Activated CD4-positive, alpha-beta T cell treated with anti-CD3 and anti-CD28 coated beads, Interleukin-2, amount 50 U/mL, for 1 hour (primary cell): ENCODE measurements around the gene HIP1.
"Not testable (repeated sequence)": the region's sequence is repeated elsewhere in the genome, so short reads cannot be mapped to it uniquely, and the experiment has no call there.

Experiments
- DNase-seq: peaks from one replicate; pipeline ENCODE4 v3.0.0-alpha.2; 2020

HIP1 gene

DNA sequence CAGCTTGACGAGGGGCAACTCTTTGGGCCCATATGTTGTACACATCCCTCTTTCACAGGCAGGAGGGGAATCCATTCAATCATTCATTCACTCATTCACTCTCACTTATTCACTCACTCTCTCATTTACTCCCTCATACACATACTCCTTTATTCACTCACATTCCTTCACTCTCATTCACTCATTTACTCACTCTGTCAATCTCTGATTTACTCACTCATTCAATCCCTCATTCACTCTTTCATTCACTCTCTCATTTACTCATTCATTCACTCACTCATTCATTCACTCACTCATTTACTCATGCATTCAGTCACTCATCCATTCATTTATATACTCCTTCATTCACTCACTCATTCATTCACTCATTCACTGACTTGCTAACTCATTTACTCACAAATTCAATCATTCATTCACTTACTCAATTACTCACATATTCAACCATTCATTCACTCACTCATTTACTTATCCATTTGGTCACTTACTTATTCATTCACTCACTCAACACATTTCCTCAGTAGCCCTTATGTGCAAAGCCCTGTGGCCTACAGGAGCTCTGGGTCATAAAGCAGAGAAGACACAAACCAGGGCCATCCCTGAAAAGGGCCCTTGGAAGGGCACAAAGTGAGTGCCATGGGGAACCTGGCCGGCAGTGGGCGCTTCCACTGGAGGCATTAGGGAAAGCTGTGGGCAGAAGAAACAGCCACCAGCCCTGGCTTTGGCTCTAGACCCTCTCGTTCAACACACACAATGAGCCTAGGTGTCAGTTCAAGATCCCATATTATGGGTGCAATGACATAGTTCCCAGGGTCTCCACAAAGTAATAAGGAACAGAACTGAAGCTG is 26.0 kb downstream of the HIP1 start:
- DNase-seq = no peak

DNA sequence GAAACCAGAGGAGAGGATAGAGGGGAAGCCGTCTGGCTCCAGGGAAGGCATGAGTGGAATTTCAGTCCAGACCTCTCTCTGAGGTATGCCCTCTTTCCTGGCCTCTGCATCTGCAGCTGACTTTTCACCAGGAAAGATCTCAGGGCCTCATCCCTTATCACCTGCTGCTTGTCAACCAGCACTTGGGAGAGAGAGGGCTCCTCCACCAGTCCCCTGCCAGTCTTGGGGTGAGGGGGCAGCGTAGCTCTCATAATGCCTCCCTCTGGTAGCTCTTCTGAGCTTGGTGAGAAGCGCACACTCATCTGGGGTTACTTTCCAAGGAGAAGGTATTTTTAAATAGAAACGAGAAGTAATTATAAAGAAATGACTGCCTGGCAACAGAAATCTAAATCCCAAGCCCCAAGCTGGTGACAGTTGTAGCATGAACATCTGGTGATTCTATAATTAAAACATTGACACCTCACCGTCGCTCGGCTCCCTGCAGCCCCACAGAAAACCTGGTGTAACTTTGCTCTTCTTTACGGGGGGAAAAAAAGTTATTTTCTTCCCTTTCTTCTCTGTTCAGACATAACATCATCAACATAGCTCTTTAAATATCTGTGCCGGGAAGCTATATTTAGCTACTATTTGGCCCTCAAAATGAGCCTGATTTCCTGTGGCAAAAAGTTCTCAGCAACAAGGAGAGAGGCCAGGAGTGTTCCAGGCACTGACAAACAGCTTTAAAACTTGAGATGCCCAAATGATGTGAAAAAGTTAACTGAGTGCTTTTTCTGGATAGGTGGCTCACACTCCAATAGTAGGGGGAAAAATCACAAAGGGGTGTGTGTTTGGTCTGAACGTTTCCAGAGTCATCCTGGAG is 26.9 kb downstream of the HIP1 start:
- DNase-seq = no peak

DNA sequence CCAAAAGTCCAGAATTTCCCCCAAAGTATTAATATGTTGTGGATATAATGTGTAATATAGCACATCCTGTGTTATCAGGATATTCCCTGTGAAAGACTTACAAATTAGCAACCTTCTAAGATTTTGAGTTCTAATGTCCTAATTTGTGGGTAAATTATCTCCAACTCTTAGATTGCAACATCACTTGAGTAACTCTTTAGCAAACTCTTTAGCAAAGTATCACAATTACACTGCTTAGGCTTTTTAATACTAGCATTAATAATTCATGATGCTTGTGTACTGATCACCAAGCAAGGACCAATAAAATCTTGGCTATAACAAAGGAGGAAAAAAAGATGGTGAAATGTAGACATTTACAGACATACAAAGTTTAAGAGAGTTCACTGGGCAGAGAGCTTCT is 27.7 kb downstream of the HIP1 start:
- no peak for DNase-seq

DNA sequence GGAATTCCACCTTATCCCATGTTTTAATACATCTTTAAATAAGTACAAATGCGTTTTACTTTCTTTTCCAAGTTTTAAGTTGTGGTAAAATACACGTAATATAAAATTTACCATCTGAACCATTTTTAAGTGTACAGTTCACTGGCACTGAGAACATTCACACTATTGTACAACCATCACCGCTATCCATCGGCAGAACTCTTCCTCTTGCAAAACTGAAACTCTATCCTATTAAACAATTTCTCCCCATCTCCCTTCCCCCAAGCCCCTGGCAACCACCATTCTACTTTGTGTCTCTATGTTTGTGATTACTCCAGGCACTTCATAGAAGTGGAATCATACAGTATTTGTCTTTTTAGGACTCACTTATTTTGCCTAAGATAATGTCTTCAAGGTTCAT is 33.8 kb downstream of the HIP1 start:
- DNase-seq = no peak

DNA sequence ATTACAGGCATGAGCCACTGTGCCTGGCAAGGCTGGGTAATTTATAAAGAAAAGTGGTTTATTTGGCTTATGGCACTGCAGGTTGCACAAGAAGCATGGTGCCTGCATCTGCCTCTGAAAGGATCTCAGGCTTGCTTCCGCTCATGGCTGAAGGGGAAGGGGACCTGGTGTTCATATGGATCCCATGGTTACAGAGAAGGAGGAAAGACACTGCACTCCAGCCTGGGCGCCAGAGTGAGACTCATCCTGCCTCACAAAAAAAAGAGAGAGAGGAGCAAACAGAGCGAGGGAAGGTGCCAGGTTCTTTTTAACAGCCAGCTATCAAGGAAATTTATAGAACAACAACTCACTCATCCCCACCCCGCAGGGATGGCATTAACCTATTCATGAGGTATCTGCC is 36.2 kb downstream of the HIP1 start:
- DNase-seq = no peak

DNA sequence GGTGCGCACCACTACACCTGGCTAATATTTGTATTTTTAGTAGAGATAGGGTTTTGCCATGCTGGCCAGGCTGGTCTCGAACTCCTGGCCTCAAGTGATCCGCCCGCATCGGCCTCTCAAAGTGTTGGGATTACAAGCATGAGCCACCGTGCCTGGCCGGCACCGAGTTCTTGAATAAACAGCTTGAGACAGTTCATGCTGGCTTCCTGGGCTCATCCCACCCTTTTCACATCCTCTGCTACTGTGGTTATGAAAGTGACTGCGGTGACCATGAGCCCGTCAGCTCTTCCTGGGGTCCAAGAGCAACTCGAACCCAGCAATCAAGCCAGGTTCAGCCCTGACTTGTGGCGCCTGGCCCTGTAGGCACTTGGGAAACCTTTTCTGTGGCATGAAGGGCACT is 38.7 kb downstream of the HIP1 start:
- DNase-seq = no peak

DNA sequence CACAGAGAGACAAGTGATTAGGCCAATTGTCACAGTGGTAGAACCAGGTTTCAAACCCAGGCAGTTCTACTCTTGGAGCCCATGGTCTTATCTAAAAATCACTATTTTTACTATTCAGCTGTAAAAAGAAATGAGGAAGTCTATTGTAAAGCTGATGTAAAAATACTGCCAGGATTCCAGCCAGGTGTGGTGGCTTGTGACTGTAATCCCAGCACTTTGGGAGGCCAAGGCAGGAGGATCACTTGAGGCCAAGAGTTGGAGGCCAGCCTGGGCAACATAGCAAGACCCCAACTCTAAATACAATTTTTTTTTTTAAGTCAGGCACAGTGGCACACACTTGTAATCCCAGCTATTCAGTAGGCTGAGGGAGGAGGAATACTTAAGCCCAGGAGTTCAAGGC is 40.4 kb downstream of the HIP1 start:
- DNase-seq = no peak

DNA sequence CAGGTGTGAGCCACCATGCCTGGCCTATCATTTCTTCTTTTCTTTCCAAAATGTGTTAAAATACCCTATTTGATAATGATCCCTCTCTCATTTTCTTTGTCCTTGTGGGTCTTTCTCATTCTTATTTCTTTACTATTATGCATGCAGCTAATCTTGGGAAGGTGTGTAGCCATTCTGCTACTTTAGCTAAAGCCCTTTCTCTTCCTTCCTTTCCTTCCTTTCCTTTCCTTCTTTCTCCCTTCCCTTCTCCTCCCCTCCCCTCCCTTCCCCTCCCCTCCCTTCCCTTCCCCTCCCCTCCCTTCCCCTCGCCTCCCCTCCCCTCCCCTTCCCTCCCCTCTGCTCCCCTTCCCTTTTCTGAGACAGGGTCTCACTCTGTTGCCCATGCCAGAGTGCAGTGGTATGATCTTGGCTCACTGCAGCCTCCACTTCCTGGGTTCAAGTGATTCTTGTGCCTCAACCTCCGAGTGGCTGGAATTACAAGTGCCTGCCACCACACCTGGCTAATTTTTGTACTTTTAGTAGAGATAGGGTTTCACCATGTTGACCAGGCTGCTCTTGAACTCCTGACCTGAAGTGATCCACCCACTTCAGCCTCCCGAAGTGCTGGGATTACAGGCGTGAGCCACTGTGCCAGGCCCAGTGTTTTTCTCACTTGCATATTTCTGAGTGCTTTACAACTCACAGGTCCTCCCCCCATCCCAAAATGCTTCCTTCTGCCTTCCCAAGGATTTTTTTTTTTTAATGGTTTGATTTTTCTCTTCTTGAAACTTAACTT is 42.3 kb downstream of the HIP1 start:
- DNase-seq = no peak

DNA sequence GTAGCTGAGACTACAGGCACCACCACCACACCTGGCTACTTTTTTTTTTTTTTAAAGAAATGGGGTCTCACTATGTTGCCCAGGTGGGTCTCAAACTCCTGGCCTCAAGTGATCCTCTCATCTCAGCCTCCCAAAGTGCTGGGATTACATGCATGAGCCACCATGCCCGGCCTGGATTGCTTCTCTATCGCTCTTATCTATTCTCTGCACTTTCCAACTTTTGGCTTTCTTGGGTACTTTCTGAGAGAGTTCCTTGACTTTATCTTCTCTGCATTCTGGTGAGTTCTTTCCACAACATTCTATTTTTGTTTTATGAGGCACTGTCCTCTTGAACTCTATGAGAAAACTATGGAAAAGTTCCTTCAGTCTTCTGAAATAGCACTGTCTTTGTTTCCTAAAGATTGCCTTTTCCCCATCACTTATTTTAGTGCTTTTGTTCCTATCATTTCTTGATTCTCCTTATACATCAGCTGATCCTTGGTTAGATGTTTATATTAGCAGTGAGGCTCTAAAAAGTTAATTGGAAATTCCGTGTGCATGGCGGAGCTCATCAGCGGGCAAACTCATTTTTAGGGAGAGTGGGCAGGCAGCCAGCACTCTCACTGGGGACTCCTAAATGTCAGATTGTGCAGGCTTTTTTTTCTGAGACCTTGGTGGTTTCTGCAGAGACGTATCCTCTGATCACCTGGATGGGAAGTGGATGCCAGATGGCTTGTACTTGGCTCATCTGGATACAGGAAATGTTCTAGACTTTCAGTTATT is 43.9 kb downstream of the HIP1 start:
- DNase-seq = no peak

DNA sequence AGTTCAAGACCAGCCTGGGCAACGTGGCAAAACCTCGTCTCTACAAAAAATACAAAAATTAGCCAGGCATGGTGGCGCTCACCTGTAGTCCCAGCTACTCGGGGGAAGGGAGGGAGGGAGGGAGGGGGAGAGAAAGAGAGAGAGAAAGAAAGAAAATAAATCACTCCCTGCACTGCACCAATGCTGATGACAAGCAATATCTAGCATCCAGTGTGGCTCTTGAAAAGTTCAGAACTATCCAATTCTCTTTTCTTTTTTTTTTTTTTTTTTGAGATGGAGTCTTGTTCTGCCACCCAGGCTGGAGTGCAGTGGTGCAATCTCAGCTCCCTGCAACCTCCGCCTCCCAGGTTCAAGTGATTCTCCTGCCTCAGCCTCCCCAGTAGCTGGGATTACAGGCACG is 45.1 kb downstream of the HIP1 start:
- DNase-seq = not testable (repeated sequence)

DNA sequence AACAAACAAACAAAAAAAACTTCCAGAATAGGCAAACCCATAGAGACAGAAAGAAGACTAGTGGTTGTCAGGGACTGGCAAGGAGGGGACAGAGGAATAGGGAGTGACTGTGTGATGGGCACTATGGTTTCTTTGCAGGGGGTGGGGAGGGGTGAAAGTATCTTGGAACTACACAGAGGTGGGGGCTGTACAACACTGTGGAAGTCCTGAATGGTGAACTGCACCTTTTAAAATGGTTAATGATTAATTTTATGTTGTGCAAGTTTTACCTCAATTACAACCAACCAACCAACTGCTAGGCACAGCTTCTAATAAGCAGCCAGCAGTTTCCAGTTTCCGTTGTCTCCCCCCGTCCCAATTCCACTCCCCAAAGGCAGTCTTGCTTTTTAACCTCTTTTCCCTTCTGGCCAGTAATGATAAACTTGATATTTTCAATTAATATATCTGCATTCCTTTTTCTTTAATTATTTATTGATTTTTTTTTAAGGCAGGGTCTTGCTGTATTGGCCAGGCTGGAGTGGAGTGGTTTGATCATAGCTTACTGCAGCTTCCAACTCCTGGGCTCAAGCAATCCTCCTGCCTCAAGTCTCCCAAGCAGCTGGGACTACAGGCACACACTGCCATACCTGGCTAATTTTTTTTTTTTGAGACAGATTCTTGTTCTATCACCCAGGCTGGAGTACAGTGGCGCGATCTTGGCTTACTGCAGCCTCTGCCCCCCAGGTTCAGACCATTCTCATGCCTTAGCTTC is 46.8 kb downstream of the HIP1 start:
- DNase-seq = no peak

DNA sequence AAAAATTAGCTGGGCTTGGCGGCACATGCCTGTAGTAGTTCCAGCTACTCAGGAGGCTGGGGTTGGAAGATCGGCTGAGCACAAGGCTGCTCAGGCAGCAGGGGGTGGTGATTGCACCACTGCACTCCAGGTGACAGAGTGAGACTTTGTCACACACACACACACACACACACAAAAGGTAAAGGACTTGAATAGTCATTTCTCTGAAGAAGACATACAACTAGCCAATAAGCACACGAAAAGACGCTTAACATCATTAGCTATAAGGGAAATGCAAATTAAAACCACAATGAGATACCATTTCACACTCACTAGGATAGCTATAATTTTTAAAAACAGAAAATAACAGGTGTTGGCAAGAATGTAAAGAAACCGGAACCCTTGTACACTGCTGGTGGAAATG is 48.6 kb downstream of the HIP1 start:
- no peak for DNase-seq

DNA sequence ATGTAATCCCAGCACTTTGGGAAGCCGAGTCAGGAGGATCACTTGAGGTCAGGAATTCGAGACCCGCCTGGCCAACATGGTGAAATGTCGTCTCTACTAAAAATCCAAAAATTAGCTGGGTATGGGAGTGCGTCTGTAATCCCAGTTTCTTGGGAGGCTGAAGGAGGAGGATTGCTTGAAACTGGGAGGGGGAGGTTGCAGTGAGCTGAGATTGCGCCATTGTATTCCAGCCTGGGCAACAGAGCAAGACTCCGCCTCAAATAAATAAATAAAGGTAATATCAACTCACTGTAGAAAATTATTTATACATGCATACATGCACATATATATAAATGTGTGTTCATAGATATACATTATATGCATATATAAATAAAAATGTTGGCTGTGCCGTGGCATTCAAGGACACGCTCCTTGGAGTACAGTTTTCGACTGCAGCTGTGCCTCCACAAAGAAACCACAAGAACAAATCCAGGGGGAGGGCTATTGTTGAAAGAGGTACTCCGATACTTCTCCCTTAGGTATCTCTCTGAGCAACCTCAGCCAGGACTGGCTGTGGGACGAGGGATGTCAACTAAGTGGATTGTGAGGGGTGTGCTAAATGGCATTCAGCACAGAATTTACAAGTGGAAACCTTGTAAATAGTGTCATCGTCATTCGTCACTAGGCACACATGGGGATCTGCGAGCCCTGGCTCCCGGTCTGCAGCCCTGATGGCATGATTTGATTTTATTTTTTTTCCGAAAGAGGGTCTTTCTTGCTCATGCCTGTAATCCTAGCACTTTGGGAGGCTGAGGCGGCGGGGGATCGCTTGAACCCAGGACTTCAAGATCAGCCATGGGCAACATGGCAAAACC is 49.3 kb downstream of the HIP1 start:
- DNase-seq = no peak

DNA sequence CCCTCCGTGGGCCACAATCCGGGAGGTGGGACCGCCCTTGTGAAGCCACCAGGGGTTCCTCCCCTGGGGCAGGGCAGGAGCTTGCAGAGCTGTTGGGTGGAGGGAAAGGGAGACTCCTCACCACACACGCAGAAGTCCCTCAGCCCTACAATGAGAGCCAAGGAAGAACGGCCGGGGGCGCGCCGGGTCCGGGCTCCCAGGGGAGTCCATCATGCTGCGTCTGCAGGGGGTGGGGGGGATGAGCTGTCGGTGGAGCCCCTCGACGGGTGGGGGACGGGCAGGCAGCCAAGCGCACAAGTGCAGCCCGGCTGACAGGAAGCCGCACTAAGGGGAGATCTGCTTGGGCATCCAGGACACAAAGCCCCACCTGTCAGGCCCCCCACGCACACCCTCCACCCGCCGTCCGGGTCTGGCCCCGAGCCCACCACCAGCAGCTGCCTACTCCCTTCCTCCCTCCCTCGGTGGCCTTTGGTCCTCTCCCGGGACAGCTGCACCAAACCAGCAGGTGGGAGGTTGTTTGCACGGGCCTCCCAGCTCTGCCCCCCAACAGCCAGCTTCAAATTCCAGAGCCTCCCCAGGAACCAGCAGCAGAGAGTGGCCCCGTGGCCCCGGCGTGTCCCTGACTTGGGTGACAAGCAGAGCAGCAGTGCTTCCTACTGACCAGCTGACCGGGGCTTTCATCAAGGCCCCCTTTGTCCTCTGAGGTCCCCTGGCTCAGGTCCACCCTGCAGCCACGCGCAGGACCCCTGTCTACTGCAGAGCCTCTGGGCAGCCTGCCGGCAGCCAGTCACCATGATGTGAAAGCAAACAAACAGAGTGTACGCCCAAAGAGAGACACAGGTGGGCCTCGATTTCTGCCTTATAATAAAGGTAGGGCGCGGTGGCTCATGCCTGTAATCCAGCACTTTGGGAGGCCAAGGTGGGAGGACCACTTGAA is 50.3 kb downstream of the HIP1 start:
- DNase-seq = no peak

DNA sequence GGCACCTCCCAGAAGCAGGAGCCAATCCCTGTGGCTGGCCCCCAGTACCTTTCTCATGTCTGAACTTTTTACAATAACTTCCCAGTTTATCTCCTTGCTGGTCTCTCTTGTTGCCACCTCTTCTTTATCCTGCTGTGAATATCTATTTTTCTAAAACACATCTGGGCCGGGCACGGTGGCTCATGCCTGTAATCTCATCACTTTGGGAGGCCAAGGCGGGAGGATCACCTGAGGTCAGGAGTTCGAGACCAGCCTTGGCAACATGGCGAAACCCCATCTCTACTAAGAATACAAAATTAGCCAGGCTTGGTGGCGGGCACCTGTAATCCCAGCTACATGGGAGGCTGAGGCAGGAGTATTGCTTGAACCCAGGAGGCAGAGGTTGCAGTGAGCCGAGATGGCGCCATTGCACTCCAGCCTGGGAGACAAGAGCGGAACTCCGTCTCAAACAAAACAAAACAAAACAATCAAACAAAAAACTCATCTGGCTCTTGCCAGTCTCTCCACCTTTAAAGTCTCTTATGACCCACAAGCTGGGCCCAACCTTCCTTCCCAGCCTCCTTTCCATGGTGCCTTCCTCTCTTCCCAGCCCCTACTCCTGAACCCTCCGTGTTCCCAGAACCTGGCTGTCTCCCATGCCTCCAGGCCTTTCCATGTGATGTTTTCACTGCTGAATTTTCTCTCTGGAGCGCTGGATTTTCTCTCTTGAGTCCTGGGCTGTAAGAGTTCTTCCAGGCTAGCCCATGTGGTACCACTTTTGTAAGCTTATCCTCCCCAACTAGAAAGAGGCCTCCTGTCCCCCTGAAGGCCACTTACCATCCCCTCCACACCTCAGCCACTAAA is 51.3 kb downstream of the HIP1 start:
- DNase-seq = no peak

DNA sequence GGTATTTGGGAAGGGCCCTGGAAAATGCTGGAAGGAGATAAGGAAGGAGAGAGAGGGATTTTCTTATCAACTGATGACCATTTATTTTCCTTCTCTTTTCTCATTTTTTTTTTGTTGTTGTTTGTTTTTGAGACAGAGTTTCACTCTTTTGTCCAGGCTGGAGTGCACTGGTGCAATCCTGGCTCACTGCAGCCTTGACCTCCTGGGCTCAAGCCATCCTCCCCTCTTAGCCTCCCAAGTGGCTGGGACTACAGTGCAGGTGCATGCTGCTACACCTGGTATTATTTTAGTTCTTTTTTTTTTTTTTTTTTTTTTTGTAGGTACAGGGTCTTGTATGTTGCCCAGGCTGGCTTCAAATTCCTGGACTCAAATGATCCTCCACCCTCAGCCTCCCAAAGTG is 52.2 kb downstream of the HIP1 start:
- DNase-seq = no peak

DNA sequence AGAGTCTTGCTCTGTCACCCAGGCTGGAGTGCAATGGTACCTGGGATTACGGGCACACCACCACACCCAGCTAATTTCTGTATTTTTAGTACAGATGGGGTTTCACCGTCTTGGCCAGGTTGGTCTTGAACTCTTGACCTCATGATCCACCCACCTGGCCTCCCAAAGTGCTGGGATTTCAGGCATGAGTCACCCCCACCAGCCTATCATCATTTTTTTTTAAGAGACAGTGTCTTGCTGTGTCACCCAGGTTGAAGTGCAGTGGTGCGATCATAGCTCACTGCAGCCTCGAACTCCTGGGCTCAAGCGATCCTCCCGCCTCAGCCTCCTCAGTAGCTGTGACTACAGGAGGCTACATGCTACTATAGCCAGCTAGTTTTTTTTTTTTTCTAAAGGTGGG is 56.7 kb downstream of the HIP1 start:
- not testable (repeated sequence) for DNase-seq

DNA sequence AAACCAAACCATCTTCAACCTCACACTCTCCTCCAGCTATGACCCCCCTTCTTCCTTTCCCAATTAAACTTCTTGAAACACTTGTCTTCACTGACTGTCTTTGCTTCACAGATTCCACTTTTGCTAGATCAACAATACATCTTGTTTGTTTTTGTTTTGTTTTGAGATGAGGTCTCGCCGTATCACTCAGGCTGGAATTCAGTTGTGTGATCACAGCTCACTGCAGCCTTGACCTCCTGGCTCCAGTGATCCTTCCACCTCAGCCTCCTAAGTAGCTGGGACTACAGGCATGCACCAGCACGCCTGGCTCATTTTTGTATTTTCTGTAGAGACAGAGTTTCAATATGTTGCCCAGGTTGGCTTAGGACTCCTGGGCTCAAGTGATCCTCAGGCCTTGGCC is 59.7 kb downstream of the HIP1 start:
- no peak for DNase-seq

DNA sequence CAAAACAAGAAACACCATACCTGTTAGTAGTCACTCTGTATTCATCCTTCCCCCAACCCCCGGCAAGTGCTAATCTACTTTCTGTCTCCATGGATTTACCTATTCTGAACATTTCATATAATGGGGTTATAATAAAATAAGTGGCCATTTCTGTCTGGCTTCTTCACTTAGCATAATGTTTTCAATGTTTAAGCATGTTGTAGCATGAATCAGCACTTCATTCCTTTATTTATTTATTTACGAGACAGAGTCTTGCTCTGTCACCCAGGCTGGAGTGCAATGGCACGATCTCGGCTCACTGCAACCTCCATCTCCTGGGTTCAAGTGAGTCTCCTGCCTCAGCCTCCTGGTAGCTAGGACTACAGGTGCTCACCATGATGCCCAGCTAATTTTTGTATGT is 69.2 kb downstream of the HIP1 start:
- no peak for DNase-seq
